ENCODE data around the gene PRMT7.
A peak's percentile ranks its signal among the peaks of the same experiment; 100 is the strongest.

PRMT7 gene

DNA sequence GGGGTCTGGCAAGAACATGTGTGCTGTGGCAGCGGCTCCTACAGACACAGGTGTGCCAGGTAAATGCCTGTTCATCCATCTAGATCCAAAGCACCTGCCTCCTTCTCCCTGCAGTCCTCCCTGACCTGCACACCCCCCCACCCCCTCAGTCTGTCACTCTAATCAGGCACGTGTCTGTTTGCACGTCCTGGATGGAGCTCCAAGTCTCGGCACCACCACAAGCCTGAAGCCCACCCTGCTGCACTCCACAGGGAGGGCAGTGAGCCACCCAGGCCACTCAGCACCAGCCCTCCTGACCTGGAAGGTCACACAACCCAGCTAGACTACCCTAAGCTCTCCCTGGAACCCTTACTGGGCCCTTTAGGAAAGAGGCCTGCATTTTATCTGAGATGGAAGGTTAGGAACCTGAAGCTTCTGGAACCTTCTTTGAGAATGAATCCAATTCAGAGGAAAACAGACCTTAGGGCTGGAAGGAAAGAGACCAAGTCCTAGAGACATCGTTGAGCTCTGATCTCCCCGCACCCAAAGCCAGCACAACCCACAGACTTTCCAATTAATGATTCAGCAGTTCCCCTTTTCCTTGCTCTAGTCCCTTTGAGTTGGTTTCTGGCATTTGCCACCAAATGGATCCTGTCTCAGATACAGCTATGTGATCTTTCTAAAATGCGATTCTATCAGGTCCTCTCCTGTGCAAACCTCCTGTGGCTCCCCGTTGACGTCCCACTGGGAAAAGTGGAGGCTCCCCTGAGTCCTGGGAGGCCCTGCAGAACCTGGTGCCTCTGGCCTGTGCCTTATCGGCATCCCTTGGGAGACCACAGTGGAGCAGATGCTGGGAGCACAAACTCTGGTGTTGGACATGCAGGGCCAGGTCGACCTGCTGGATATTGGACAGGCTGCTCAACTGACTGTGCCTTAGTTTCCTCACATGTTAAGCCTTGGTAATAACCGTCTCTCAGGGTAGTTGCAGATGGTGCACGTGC lies 67.9 kb downstream of the PRMT7 start:
- DNase-seq = no peak

DNA sequence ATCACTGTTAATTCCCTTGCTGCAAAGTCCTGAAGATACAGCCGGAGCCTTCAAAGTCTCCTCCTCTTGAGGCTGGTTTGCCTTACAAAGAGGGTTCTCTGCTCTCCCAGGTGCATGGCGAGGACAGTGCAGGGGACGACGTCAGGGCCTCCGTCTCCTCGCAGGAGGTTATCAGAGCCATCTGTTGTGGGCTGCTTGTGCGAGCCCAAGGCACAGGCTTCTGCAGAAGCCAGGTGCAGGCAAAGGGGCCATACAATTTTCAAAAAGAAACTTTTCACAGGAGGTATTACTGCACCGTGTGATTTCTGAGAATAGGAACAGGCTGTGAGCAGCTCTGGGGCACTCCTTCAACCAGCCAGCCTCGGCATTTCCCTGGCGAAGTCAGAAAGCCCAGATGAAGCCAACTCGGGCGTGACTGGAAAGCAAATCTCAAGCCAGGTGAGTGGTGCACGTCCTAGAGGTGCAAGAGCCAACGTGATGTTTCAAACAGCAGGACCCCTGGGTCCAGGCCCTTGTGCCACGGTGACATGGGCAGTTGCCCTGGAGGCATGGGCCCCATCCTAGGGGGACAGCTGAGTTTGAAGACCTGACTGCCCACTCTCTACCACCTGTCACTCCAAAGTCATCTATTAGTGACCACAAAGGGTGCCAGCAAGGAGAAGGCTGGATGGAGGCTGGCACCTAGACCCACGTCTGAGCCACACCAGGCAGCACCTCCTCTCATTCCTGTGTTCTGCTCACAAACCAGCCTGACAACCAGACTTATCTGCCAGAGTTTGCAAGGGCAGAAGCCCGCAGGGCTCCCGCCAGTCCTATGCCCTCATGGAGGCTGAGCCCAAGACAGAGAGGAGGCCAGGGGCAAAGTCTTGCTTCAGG lies 68.9 kb downstream of the PRMT7 start:
- peak; percentile 24 for DNase-seq

DNA sequence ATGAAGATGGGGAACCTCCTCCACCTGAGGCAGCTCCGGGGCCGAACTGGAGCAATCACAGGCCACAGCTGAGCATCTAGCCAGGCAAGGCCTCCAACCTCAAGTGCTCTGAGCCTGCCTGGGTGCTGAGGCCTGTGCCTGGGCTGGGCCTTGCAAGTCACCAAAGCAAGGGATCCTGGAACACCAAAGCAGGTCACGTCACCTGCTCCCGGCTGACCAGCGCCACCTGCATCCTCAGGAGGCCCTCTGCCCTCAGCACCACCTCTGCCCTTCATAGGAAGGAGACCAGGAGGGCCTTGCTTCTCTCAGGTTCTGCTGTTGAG lies 69.5 kb downstream of the PRMT7 start:
- DNase-seq = no peak

DNA sequence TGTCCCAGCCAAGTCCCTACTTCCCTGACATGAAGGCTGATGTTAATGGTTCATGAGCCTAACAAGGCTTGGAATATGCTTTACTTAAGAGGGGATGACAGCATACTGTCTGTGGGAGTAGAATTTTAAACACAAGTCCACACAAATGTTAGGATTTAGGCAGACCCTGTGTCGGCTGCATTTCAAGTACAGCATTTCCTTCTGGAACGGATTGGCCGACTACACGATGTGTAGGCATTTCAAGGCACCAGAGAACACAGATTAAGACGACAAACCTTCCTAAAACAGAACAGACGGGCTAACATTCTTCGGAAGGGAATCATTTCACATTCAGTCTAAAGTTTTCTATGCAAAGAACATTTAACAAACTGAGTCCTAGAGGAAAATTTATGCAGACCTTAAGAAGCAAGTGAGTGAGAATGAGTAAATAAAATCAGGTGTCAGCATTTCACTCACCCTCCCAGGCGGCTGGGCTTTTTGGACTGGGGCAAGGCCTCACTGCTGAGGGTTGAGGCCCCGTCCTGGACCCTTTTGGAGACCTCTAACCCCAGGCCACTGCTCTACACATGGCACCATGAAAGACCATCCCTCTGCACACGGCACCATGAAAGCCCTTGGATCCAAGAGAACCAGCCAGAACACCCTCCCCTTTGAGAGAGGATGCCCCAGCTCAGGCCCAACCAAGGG lies 70.0 kb downstream of the PRMT7 start:
- DNase-seq = no peak

DNA sequence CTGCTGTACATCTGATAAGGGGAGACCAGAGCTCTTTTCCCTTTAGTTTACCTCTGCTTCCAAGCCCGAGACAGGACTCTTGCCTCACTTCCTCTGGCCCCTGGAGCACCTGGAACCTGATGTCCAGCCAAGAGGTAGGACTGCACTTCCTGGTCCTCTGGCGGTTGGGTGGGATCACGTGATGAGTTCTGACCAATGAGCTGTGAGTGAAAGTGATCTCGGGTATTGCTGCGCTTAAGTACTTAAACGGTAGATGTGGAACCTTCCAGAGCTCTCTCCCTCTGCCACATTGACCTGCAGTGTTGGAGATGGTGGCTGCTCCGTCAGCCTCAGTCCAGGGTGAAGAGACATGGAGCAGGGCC lies 70.5 kb downstream of the PRMT7 start:
- DNase-seq = no peak

DNA sequence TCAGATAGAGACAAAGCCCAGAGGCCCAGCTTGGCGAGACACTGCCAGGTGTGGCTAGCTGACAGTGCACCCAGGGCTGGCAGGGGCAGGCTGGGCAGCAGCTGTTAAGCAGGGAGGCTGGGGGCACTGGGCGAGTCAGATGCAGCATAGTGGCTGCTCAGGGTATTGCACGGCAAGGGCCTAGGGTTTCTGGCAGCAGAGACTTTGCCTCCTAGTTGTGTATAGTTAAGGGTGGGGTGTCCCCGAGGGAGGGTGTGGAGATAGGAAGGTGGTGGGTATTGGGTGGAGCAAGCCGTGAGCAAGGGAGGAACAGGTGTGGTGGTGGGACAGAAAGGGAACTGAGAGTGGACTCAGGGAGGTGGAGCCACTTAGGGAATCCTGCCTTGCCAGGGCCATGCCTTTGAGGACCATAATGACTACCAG lies 71.5 kb downstream of the PRMT7 start:
- no peak for DNase-seq

DNA sequence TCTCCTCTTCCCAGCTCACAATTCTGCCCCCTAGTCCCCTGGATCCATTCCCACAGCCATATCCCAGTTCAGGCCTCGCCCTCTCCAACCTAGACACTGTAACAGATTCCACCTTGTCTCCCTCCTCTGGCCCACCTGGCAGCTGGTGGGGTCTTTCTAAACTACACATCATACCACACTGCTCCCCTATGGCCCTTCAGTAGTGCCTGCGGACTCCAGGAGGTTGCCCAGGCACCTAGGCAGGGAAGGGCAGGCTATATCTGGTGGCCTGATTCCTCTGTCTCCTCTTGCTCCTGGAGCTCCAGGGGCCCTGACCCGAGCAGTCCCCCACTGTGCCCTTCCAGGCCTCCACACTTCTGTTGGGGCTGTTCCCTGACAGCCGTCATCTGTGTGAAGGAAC lies 73.0 kb downstream of the PRMT7 start:
- no peak for DNase-seq

DNA sequence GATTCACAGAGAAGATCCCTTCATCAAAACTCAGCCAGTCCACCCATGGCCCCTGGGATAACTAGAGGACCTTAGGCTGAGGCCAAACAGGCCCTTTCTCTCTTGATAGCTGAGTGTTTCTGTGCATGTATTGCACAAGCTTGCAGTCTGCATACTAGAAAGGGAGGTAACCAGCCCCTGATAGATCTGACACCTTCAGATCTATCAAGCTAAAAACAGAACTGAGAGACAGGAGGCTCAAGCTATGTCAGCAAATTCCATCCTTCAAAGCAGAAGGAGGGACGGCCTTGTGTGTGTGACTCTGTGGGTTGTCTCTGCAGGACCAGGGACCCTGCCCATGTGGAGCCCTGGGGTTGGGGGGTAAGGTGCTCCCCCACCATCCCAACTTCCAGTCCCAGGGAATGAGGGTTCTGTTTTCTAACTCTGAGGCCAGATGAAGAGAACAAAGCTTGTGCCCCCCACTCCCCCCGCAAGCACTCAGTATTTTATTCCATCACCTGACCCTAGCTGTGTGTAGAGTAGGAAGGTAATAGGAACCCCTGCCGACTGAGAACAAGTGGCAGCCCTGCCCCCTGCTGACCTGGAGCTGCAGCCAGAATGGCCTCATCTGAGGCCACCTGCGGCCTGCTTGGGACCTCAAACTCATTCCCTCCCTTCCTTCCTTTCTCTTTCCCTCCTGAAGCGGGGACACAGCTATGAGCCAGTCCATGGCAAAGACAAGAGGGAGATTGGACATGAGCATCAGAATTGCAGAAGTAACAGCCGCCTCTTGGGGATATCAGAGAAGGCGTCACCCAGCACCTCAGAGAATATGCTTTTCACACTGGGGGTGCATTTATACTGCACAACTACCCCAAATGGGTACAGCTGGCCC lies 73.7 kb downstream of the PRMT7 start:
- no peak for DNase-seq

DNA sequence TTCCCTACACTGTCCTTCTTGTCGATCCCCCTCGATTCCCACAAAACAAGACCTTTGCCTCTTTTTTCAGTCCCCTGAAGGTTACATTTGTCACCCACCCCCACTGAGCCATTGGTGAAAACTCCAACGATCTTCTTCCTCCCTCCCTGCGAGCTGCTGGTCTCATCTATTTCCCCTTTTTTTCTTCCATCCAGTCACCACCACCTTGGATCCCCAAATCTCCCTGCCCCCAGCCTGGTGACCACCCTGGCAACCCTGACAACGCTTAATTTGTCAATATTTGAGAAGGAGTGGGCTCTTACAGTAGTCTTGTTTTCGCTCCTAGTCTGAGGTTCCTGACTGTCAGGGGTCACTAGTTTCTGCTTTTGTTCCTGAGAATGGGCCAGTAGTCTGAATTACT lies 74.6 kb downstream of the PRMT7 start:
- DNase-seq = no peak

DNA sequence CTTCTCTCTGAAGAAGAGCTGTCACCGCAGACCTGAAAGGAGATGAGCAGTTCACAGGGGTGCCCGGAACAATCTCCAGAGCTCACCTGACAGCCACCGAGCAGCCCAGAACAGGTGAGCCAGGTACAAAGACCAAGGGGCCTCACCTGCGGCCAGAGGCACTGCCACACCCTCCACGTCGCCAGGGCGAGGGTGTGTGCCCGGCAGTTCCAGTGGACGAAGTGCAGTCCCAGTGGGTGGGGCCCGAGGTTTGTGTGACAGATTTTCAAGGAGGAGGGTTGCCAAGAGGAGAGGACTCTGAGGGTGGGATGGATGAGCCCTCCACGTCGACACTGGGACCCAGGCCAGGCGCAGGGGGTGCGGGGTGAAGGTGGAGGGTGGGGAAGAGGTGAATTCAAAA lies 75.8 kb downstream of the PRMT7 start:
- no peak for DNase-seq

DNA sequence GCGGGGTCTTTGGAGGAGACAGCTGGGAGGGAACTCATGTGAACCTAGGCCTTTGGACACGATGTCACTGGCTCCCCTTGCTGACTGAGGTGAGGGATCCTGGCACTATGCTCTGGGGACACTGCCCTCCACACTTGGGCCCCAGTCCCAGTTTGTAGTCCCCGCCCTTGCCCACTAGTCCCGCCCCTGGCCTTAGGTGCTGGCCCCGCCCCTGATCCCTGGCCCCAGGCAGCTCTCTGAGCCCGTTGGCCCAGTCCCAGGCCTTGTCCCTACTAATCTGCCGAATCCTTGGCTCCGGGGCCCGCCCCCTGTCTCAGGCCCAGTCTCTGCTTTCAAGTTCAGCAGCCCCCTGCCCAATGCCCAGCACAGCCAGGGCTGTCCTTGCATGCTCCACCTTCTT lies 76.5 kb downstream of the PRMT7 start:
- no peak for DNase-seq

DNA sequence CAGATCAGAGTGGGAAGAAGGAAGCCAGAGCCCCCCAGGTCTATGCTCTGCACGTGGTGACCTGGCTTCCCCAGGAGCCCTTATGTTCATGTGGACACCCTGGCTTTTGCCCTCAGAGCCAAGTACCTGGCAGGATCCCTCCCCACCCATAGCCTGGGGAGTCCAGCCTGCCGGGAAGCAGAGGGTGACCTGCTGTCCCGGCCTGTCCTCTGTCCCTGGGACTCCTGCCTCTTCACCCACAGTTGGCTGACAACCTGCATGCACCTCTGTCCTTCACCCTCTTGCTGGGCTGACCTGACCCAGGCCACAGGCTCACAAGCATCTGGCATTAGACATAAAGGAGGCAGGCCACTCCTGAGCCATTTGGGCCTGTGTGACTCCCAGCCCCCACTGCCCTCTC lies 77.3 kb downstream of the PRMT7 start:
- no peak for DNase-seq

DNA sequence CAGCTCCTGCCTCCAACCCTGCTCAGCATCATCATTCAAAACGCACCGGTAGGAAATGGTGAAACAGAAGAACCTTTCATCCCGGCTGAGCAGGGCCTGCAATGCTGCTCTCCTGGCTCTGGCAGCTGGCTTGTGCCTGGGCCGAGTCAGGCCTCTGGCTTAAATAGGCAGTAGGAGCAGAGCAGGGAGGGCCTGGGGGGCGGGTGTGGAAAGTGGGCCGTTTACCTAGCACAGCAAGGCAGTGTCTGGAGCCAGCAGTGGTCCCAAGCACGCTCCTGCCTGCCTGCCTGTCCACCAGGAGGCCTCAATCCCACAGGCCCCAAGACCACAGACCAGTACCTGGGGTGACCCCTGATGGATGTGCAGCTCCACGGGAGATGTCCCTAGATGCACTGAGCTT lies 78.2 kb downstream of the PRMT7 start:
- no peak for DNase-seq

DNA sequence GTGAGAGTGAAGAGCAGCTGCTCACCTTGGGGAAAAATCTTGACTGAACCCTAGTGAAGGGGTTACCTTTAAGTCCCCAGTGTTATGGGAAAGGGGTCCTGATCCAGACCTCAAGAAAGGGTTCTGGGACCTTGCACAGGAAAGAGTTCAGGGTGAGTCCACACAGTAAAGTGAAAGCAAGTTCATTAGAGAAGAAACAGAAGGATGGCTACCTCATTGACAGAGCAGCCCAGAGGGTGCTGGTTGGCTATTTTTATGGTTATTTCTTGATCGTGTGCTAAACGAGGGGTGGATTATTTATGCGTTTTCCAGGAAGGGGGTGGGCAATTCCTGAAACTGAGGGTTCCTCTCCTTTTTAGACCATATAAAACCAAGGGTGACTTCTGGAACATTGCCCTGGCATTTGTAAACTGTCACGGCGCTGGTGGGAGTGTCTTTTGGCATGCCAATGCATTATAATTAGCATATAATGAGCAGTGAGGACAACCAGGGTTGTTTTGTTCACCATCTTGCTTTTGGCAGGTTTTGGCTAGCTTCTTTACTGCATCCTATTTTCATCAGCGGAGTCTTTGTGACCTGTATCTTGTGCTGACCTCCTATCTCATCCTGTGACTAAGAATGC lies 79.0 kb downstream of the PRMT7 start:
- DNase-seq = no peak

DNA sequence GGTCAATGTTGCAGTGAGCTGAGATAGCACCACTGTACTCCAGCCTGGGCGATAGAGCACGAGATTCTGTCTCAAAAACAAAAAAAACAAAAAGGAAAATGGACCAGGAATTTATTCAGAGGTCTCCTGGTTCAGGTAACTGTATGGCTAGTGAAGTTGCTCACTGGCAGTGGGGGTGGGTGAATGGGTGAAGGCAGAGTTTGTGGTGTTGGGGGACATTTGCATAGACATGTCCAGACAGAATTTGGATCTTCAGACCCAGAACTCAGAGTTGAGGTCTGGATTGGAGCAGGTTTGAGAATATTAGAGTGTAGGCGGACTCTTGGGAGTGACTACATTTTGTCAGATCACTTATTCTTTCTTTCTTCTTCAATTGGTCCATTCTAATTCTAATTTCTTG lies 82.5 kb downstream of the PRMT7 start:
- DNase-seq = no peak

DNA sequence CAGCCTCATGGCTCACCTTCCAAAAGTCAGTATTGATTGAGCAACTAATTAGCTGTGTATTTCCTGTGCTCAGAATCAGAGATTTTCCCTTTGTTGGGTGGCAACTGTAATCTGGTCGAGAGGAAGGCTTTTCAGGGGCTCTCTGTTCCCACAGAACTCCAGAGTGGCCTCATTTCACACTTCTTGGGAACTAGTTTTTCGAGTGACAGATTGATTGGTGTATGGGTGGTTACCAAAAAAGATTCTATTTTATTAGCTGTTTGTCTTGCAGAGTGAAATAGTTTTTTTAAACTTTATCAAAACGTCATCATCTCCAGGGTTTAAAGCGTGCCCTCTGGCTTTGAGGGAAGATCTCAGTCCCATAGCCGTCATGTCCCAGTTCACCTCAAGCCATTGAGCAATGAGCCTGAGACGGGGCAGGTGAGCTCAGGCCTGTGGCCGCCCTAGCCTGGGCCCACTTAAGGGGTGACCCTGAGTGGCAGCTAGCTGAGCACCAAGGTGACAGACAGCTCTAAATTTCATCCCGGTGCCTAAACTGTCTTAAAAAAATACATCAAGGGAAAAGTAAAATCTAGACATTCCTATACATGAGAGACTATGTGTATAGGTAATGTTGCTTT lies 84.5 kb downstream of the PRMT7 start:
- DNase-seq = no peak

DNA sequence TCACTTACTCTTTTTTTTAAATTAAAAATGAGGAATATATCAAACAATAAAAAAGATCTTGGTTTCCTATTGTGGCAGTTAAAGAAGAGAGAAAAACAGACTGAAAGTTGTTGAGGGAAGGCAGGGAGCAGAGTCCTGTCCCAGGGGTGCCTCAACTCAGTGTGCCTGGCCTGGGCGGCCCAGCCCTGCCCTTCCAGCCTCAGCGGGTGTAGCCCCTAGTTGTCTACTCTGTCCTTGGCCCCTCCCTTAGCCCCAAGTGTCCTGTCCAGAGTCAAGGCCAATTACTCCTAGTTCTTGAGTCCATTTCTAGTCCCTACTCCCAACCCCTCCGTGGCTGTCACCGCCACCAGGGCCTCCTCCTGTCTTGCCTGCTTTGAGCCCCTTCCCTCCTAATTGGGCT lies 85.0 kb downstream of the PRMT7 start:
- DNase-seq = no peak

DNA sequence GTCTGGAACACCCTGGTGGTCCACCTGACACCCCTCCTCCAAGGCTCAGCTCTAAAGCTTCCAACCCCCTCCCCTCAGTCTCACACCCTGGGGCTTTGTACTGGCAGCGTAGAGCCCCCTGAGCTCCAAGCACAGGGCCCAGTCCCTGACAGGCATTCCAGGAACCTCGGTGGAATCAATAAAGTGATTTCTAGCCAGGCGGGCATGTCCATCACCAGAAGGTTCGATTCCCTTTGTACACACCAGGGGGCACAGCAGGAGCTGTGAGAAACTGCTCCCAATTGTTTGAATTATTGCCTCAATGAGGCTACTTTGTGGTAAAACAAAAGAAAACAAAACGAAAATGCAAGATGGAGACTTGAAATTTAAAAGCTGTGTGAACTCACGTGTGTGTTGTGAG lies 85.7 kb downstream of the PRMT7 start:
- peak; percentile 62 for DNase-seq

DNA sequence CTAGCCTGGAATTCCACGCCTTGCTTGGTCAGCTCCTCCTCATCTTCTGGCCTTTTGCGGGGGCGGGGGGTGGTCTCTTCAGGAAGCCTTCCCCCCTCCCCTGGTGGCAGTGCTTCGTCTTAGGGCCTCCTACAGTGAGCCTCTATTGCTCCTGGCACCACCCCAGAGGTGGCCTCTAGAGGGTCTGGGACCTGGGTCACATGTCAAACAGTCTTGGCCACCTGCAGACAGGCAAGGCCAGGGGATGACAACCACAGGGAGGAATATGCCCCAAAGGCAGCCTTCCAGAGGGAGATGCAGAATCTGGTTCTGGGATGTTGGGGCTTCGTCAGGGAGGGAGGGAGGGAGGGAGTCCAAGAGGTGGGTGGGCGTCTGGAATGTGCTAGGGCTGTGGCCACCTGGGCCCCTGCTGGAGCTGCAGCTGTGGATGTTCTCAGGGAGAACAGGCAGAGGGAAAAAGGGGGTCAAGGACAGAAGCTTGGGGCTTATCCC lies 86.9 kb downstream of the PRMT7 start:
- no peak for DNase-seq

DNA sequence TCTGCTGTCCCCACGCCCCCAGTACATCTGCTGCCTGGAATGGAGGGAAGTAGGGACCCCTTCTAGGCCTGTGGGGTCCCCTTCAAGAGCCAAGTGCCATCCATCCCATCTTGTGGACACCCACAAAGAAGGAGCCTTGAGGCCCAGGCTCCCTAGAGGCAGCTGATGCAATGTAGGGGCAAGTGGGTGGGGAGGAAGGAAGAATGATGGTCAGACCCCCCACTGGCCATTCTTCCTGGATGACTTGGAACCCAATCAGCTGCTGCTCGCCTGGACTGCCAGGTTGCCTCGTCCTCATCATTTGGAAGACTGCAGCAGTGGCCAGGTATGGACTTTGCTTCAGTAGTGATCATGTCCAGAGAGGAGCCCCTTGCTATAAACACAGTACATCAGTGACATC lies 88.6 kb downstream of the PRMT7 start:
- no peak for DNase-seq

Measured in central memory CD4-positive, alpha-beta T cell (primary cell).